H1 (cell line): ENCODE data around the gene ATP9B. TPM values are rescaled to one million over a fixed set of nuclear protein-coding genes. Genes with fewer than 3 reads are reported as not detected.

Experiments used
- CTCF ChIP-seq, 3 experiments: IDR thresholded peaks; 1 replicate in 2 of 3; 2 replicates in 1 of 3; pipeline versions ENCODE4 v1.5.1 to v1.6.1; 2011; ENCODE audit warnings: low read length in 3 of 3, mild to moderate bottlenecking in 3 of 3, inconsistent platforms in 2 of 3, low read depth in 1 of 3, moderate library complexity in 1 of 3; ENCODE audit not compliant: insufficient read depth in 1 of 3; ENCODE audit errors: control extremely low read depth in 1 of 3
- SIN3A ChIP-seq, 2 experiments: IDR thresholded peaks in 1 of 2; conservative IDR thresholded peaks in 1 of 2; 2 replicates each; pipeline ENCODE4 v1.6.1; 2011 to 2012; ENCODE audit warnings: low read length in 2 of 2, improper control_type of control experiment in 1 of 2, low read depth in 1 of 2, mild to moderate bottlenecking in 1 of 2
- polyA plus RNA-seq, 7 experiments: library from polyadenylated mRNA; depleted of rRNA in 3 of 7; stranded (reverse) in 5 of 7; unstranded in 2 of 7; fragments of >200 nt in 5 of 7; fragments of 200-250 nt in 2 of 7; gene quantifications; 1 replicate in 5 of 7; 2 replicates in 1 of 7; 4 replicates in 1 of 7; pipeline versions ENCODE4 v1.2.1 to v1.2.3, GENCODE V29; 2011 to 2013; ENCODE audit warnings: missing spikeins in 2 of 7, mixed read lengths in 2 of 7
- total RNA-seq: library from RNA; stranded (reverse); fragmentation: NEBNext Ultra II Directional; extraction: Animal tissue kit (Norgen Biotek cat#: 25700); gene quantifications from 2 replicates; pipeline ENCODE4 v1.2.1, GENCODE V29; 2021

Gene ATP9B
- total and polyA plus RNA-seq, 2 of the 8 experiments (the other 6 are each of a cell fraction or from before 2014, with no cell fraction given): 15.1 to 21.7 TPM

- TF ChIP-seq SIN3A (conservative IDR thresholded peaks at IDR 0.05 in 1 of 2, IDR thresholded peaks at IDR 0.05 in 1 of 2; ENCODE audit: low read depth in 1 of 2, low read length in 2 of 2) (no peak), CTCF (IDR thresholded peaks at IDR 0.05; ENCODE audit: control extremely low read depth in 1 of 3, insufficient read depth in 1 of 3, low read depth in 1 of 3, low read length in 3 of 3) (no peak)
Observed at GRCh38 chr18:79422783-79423165, 353.6 kb downstream of the ATP9B start (continued).
